Motor neuron (in vitro differentiated cells): ENCODE results near the gene RSU1. TPM values are rescaled to one million over a fixed set of nuclear protein-coding genes. Genes with fewer than 3 reads are reported as not detected.

Source experiments
- ATAC-seq, 8 experiments: fragments of 200-7000 bp; cut with Tn5 transposase; replicated peaks in 6 of 8; 2 replicates each; pipeline ENCODE4 v1.8.0; 2021; ENCODE audit warnings: mild to moderate bottlenecking in 8 of 8, moderate library complexity in 8 of 8
- H3K27ac ChIP-seq, 2 donors: fragments of 250-450 bp; sonication (Bioruptor Pico); 2 replicates each; pipeline ENCODE4 v1.9.0; 2021; ENCODE audit warnings: antibody characterized with exemption in 2 of 2, mild to moderate bottlenecking in 2 of 2, moderate library complexity in 1 of 2
- H3K4me1 ChIP-seq, 2 donors: fragments of 250-450 bp; sonication (Bioruptor Pico); replicated peaks in 1 of 2; 2 replicates each; pipeline ENCODE4 v1.6.1; 2021; ENCODE audit warnings: antibody characterized with exemption in 2 of 2, mild to moderate bottlenecking in 2 of 2, moderate library complexity in 1 of 2
- H3K4me3 ChIP-seq, 5 donors: fragments of 250-450 bp; sonication (Bioruptor Pico); 2 replicates each; pipeline ENCODE4 v1.9.0; 2021; ENCODE audit warnings: antibody characterized with exemption in 5 of 5, mild to moderate bottlenecking in 5 of 5, moderate library complexity in 4 of 5
- WGBS, 10 experiments: fragments of 450-650 bp; shearing (Covaris generic); methylation state at CpG; one replicate each; pipeline ENCODE4 v1.0.0; 2022; 5-methylcytosine and 5-hydroxymethylcytosine counted together
- in situ Hi-C, 9 experiments: fragments of 400-800 bp; cut with MboI; loops; one replicate each; pipeline ENCODE4 v1.15.0; 2021; ENCODE audit warnings: low sequenced_read_pairs in 9 of 9, low pct_unique_long_range_greater_than_20kb in 2 of 9; ENCODE audit not compliant: unreplicated experiment in 9 of 9
- total RNA-seq, 8 experiments: library from RNA; unstranded; fragments of 300-600 nt; gene quantifications; 2 replicates each; pipeline versions ENCODE4 v1.2.3 to v1.2.4, GENCODE V29; 2022

The RSU1 gene
- total RNA-seq, 8 experiments from 2014 or later = 20.9 to 55.9 (median 35.0) TPM

DNA sequence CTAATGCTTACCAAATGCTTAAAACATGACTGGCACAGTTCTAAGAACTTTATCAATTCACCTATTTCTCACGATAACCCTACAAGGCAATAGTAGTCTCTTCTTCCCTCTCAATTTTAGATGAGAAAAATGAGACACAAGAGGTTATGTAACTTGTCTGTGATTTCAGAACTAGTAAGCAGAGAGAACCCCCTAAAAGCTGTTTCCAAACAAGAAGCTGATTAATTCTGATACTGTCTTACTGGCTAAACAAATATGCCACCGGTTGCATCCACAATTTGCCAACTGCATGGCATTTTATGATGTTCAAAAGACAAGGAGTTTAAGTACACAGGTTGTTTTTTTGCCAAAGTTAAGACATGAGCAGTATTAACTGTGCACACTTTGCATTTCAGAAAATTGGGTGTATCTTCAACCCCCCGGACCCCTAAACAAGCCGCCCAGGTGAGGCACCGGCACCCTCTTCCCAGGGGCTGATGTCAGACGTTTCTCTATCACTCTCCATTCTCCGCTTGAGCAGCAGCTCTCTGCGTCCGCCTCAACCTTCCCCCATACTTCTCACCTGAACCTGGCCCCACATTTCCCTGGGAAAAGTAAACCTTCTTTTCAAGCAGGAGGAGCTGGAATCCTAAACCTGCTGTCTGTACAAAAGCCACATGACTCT is 21.7 kb downstream of the RSU1 start:
- ATAC-seq = no peak
- WGBS, 10 experiments = 67 to 100% (median 91%) methylated on average over 1 to 6 of the region's 9 CpGs; no CpG with 5 or more reads in 2 of the 10 experiments
- in situ Hi-C loops = loop anchor here in 6 of 9 experiments (25.0 kb wide), 2 partner anchors 683 to 908 kb away; no protein-coding TSS in a partner anchor
- Histone ChIP-seq H3K27ac (no peak overlapping the region), H3K4me1 (peaks cover 0 to 2% of the 10 kb centered on the region in 2 donors), H3K4me3 (no peak overlapping the region)

DNA sequence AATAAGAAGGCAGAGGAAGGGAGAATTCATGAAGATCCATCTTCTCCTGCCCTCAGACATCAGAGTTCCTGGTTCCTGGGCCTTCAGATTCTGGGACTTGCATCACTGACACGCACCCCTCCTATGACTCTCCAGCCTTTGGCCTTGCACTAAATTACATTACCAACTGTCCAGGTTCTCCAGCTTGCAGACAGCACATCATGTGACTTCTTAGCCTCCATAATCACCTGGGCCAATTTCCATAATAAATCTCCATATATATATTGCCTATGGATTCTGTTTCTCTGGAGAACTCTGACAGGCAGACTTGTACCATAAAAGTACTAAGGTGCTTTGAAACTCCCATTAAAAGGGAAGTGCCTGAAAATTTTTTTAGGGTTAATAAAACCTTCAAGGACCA is 23.2 kb downstream of the RSU1 start:
- WGBS, 10 experiments = 88 to 100% (median 100%) methylated on average over 1 of the region's 1 CpG; no CpG with 5 or more reads in 5 of the 10 experiments
- Histone ChIP-seq H3K27ac (no peak overlapping the region), H3K4me3 (no peak overlapping the region), H3K4me1 (peaks cover 8 to 17% of the 10 kb centered on the region in 2 donors)
- in situ Hi-C loops = loop anchor here in 6 of 9 experiments (25.0 kb wide), 2 partner anchors 682 to 907 kb away; no protein-coding TSS in a partner anchor
- ATAC-seq = no peak

DNA sequence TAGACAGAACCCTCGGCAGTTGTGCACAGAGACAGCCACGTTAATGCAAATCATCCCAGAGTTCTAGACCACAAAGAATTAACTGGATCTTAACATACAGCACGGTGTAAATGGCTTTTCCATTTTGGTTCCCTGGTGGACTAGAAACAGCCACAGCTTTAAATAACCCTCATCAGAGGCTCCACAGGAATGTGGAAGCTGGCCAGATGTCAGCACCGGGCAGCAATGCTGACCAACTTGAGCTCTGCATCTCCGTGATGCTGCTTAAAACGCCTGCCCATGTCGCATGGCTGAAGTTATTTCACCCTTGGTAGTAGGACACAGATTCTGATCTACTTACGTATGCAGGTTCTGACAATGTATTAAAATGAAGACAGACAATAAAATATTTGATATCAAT is 24.5 kb downstream of the RSU1 start:
- peaks cover 8 to 25% of the 10 kb centered on the region in 2 donors for H3K4me1 ChIP-seq
- no peak overlapping the region for H3K4me3 ChIP-seq
- no peak overlapping the region for H3K27ac ChIP-seq
- in situ Hi-C loops = loop anchor here in 6 of 9 experiments (25.0 kb wide), 2 partner anchors 680 to 905 kb away; no protein-coding TSS in a partner anchor
- no peak for ATAC-seq
- 84 to 100% (median 99%) methylated on average over 1 to 8 of the region's 8 CpGs; no CpG with 5 or more reads in 2 of the 10 experiments for WGBS, 10 experiments

DNA sequence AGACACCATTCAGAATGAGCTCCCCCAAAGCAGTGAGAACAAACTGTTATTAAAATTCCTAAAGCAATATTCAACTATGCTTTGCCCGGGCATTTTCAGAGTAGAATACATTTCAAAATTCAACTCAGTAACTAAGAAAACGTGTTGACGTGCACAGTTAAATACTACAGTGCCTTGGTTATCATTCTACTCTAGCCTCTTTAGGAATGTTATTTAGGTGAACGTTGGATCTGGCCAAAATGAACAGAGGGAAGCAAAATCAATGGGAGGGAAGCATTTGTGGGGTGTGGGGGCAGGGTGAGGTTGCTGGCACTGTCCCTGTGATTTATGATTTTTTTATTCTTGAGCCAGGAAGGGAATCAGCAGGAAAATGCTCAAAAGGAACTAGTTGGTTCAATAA is 27.5 kb downstream of the RSU1 start:
- WGBS, 10 experiments = 17 to 100% (median 67%) methylated on average over 1 to 4 of the region's 4 CpGs; no CpG with 5 or more reads in 1 of the 10 experiments
- peaks cover 8 to 25% of the 10 kb centered on the region in 2 donors for H3K4me1 ChIP-seq
- H3K27ac ChIP-seq = no peak overlapping the region
- in situ Hi-C loops = loop anchor here in 6 of 9 experiments (25.0 kb wide), 2 partner anchors 677 to 902 kb away; no protein-coding TSS in a partner anchor
- ATAC-seq = no peak
- H3K4me3 ChIP-seq = no peak overlapping the region

DNA sequence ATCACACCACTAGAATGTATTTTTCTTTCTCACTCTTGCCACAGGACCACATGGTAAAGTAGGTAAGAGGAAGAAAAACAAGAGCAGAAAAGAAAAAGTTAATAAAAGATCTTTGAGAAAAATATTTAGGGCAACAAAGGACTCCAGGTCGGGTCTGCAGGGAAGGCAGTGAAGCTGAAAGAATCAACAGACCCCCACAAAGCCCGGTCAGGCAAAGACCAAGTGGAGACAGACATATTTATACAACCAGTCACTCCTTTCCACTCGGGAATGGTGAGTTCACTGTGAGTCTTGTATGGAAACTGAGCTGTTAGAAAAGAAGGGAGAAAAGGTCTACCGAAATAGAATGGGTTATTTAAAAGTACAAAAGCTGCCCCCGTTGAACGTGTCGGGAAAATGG is 28.0 kb downstream of the RSU1 start:
- in situ Hi-C loops = loop anchor here in 6 of 9 experiments (25.0 kb wide), 2 partner anchors 677 to 902 kb away; no protein-coding TSS in a partner anchor
- WGBS, 10 experiments = 0 to 90% (median 63%) methylated on average over 1 to 7 of the region's 7 CpGs
- ATAC-seq = no peak
- Histone ChIP-seq H3K4me3 (no peak overlapping the region), H3K27ac (peak overlapping the region in 1 of 2 donors; percentile 58), H3K4me1 (peaks cover 8 to 25% of the 10 kb centered on the region in 2 donors)

DNA sequence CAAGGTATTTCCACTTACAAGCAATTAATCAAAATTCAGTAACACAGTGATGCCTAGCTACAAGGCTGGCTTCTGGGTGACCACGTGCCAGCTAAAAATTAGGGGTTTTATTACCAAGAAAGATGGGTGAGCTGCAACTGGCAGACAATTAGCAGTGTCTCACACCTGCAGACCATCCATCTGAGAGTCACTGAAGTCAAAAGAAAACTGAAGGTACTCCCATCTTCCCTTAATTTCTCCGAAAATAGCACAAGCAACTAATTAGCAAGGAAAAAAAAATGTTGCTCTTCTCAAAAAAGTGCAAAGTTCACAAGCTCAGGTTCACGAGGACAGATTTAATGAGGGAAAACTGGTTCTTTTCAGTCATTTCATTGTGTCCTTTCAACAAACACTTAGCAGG is 28.4 kb downstream of the RSU1 start:
- H3K27ac ChIP-seq = peak overlapping the region in 1 of 2 donors; percentile 58
- ATAC-seq = no peak
- H3K4me3 ChIP-seq = no peak overlapping the region
- 13 to 100% (median 53%) methylated on average over 1 to 3 of the region's 3 CpGs for WGBS, 10 experiments
- in situ Hi-C loops = loop anchor here in 6 of 9 experiments (25.0 kb wide), 2 partner anchors 676 to 901 kb away; no protein-coding TSS in a partner anchor
- peaks cover 8 to 25% of the 10 kb centered on the region in 2 donors for H3K4me1 ChIP-seq

DNA sequence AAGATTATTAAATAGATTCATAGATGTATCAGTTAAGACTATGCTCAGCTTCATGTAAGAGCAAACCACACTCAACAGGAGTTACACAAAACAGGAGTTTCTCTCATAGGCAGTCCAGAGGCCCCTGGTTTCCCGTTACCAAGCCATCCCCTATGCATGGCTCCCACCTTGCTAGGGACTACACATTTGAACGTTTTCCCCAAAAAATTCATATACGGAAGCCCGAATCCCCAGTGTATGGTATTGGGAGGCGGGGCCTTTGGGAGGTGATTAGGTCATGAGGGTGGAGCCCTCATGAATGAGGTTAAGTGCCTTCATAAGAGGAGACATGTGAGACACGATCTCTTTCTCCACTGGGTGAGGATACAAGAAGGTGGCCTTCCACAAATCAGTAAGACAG is 29.1 kb downstream of the RSU1 start:
- peaks cover 8 to 25% of the 10 kb centered on the region in 2 donors for H3K4me1 ChIP-seq
- WGBS, 10 experiments = 89 to 100% (median 95%) methylated on average over 1 to 6 of the region's 6 CpGs; no CpG with 5 or more reads in 4 of the 10 experiments
- in situ Hi-C loops = loop anchor here in 6 of 9 experiments (25.0 kb wide), 2 partner anchors 676 to 901 kb away; no protein-coding TSS in a partner anchor
- H3K4me3 ChIP-seq = no peak overlapping the region
- no peak overlapping the region for H3K27ac ChIP-seq
- peak in 1 of 8 experiments; percentile 36 for ATAC-seq

DNA sequence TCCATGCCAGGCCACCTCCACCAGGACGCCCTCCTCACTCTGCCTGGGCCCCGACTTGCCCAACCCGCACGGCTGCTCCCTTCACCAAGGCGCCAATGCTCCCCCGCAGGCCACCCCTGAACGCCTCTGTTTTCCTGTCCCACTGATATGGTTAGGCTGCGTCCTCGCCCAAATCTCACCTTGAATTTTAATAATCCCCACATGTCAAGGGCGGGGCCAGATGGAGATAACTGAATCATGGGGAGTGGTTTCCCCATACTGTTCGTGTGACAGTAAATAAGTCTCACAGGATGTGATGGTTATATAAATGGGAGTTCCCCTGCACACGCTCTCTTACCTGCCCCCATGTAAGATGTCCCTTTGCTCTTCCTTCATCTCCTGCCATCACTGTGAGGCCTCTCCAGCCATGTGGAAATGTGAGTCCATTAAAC is 29.8 kb downstream of the RSU1 start:
- Histone ChIP-seq H3K4me1 (peaks cover 8 to 25% of the 10 kb centered on the region in 2 donors), H3K4me3 (no peak overlapping the region), H3K27ac (no peak overlapping the region)
- in situ Hi-C loops = loop anchor here in 6 of 9 experiments (25.0 kb wide), 2 partner anchors 675 to 900 kb away; no protein-coding TSS in a partner anchor
- ATAC-seq = peak in 1 of 8 experiments; percentile 46
- WGBS, 10 experiments = 90 to 100% (median 100%) methylated on average over 1 to 9 of the region's 12 CpGs; no CpG with 5 or more reads in 3 of the 10 experiments

DNA sequence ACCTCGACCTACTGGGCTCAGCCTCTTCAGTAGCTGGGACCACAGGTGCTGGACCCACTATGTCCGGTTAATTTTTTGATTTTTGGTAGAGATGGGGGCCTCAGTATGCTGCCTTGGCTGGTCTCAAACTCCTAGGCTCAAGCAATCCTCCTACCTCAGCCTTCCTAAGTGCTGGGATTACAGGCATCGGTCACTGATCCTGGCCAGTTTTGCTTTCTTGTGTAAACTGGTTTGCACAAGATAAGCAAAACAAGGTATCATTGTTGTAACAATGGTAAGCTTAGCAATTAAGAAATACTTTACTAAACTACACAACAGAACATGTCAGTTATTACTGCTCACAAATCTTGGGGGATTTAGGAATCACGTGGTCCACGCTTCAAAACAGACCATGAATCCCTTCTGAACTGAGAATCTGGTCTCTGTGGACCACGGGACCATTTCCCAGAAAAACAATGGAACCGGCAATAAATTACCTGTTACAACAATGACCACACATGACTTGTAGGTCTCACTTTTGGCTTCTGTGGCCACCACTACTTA is 36.8 kb downstream of the RSU1 start:
- no peak for ATAC-seq
- in situ Hi-C loops = loop anchor here in 6 of 9 experiments (25.0 kb wide), 2 partner anchors 668 to 893 kb away; no protein-coding TSS in a partner anchor

DNA sequence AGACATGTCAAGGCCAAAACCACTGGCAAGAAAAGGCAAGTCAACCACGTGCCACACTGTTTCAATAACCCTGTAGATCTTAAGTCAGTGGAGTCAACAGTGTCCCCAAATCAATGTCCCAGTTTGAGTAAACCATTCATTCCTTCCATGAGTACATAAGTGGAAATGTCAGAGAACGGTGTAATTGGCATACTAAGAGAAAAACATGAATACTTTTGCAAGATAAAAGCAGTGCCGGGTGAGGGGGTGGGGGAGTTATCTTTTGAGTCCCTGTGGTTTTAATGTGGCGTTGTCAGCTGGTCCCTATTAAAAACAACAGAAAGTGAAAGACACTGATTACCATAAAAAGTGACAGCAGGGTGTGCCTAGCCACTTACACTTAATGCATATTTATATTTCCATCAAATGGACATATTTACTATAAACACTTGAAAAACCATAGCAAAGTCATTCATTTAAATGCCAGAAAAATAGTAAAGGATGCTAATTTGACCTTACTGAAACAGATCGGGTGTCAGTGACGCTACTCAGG is 37.8 kb downstream of the RSU1 start:
- in situ Hi-C loops = loop anchor here in 6 of 9 experiments (25.0 kb wide), 2 partner anchors 667 to 892 kb away; no protein-coding TSS in a partner anchor

More for the DNA sequence above, 36.8 kb downstream of the RSU1 start:
- 20 to 100% (median 92%) methylated on average over 1 to 6 of the region's 7 CpGs for WGBS, 10 experiments
- Histone ChIP-seq H3K4me1 (peaks cover 0 to 10% of the 10 kb centered on the region in 2 donors), H3K27ac (no peak overlapping the region), H3K4me3 (no peak overlapping the region)

DNA sequence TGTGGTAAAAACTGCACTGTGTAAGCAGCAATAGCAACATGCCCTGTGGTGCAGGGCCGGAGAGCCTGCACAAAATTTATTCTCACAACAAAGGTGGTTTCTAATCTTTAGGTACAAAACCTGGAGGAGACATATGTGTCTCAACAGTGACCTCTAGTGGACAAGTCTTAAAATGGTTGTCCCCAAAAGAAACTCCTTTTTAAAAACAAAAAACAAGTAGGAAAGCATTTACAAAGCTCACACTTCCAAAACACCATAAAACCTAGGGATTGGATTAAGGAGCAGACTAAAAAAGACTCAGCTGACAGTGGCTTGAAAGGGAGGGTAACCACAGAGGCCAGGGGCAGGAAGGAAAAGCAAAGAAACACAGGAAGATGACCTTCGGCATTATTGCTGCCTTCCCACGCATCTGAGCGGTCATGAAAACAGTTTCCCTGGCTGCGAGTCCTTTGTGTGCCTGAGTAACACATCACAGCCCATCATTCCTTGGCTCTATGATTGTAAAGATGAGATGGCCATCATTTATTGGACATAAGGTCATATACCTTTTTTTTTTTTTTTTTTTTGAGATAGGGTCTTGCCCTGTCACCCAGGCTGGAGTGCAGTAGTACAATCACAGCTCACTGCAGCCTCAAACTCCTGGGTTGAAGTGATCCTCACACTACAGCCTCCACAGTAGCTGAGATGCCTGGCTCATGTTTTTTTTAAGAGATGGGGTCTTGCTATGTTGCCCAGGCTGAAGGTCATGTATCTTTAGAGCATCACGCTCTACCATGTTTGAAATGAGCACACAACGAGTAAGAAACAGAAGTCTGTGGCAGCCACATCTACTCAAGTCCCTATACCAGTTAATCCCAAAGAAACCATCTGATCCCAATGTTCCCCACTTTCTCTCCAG is 39.5 kb downstream of the RSU1 start:
- peak in 2 of 8 experiments; percentile 26 to 34 for ATAC-seq
- 0 to 74% (median 58%) methylated on average over 1 to 6 of the region's 7 CpGs; no CpG with 5 or more reads in 1 of the 10 experiments for WGBS, 10 experiments
- Histone ChIP-seq H3K4me1 (peaks cover 0 to 12% of the 10 kb centered on the region in 2 donors), H3K4me3 (no peak overlapping the region), H3K27ac (no peak overlapping the region)
- in situ Hi-C loops = loop anchor here in 6 of 9 experiments (25.0 kb wide), 2 partner anchors 665 to 890 kb away; no protein-coding TSS in a partner anchor

More for the DNA sequence above, 37.8 kb downstream of the RSU1 start:
- H3K27ac ChIP-seq = no peak overlapping the region
- ATAC-seq = peak in 6 of 8 experiments; percentile 32 to 93 (median 66)
- H3K4me3 ChIP-seq = no peak overlapping the region
- peaks cover 0 to 10% of the 10 kb centered on the region in 2 donors for H3K4me1 ChIP-seq
- WGBS, 10 experiments = 7 to 68% (median 53%) methylated on average over 2 to 6 of the region's 6 CpGs

DNA sequence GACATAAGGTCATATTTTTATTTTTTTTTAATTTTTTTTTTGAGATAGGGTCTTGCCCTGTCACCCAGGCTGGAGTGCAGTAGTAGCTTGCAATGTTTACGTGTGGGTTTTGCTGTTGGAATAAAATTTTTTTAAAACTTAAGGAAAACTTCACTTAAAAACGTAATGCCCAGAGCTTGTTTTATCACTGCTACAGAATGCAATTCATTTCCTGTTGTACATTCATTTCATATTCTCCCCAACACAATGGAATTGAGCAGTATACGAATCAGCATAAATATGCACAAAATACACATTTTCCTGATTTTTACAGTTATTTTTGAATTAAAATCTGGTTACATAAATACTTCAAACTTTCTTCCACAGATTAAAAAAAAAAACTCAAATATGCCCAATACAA is 40.3 kb downstream of the RSU1 start:
- Histone ChIP-seq H3K4me1 (peaks cover 0 to 20% of the 10 kb centered on the region in 2 donors), H3K4me3 (no peak overlapping the region), H3K27ac (no peak overlapping the region)
- ATAC-seq = no peak
- in situ Hi-C loops = loop anchor here in 6 of 9 experiments (25.0 kb wide), 2 partner anchors 665 to 890 kb away; no protein-coding TSS in a partner anchor
- WGBS, 10 experiments = 30 to 88% (median 66%) methylated on average over 2 to 3 of the region's 3 CpGs
